NCI-H510A (cell line): Measurements from ENCODE around the gene ANKH.
A peak's percentile ranks its signal among the peaks of the same experiment; 100 is the strongest.
"Not testable (repeated sequence)": the region's sequence is repeated elsewhere in the genome, so short reads cannot be mapped to it uniquely, and the experiment has no call there.

Source experiments
- DNase-seq: peaks from one replicate; lab custom pipeline; 2025; lab: John Stamatoyannopoulos, UW

The ANKH gene

GRCh38 chr5:14854799-14855198, 16.8 kb downstream of the ANKH start:
- no peak for DNase-seq

DNA sequence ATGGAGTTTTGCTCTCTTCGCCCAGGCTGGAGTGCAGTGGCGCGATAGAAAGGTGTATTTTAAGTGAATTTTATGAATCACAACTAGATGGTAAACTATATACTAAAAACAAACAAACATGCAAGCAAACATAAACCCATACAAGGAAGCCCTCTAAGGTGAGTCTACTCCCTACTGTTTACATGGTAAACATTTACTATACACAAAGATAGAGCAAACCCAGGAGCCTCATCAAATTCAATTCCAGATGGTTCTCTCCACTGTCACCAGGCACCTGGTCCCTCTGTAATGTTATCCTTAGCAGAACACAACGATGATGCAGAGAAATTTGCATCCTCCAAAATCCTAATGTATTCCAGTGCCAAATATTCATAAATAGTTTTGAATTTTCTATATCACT, 17.9 kb downstream of the ANKH start:
- DNase-seq = no peak

- DNase-seq = no peak
Measured at GRCh38 chr5:14852779-14853178, 18.8 kb downstream of the ANKH start.

GRCh38 chr5:14851999-14852526, 19.5 kb downstream of the ANKH start:
- no peak for DNase-seq

GRCh38 chr5:14851597-14851996, 20.0 kb downstream of the ANKH start:
- DNase-seq = no peak

DNA sequence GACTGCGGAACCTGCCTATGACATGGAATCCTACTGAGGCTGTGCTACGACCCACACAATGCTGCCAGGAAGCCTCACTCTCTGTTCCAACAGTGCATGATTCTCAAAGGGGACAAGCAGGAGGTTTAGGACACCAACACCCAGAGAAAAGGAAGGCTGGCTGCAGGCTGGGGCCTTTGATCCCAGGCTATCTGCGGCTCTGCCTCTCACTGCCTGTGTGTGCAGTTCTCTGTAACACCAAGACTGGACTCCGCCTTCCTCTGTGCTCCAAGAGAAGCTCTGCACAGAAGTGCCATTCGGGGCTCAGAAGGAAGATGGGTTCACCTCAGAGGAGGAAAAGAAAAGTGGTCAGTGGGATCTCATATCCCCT, 20.5 kb downstream of the ANKH start:
- no peak for DNase-seq

GRCh38 chr5:14850419-14851049, 21.0 kb downstream of the ANKH start:
- DNase-seq = no peak

DNA sequence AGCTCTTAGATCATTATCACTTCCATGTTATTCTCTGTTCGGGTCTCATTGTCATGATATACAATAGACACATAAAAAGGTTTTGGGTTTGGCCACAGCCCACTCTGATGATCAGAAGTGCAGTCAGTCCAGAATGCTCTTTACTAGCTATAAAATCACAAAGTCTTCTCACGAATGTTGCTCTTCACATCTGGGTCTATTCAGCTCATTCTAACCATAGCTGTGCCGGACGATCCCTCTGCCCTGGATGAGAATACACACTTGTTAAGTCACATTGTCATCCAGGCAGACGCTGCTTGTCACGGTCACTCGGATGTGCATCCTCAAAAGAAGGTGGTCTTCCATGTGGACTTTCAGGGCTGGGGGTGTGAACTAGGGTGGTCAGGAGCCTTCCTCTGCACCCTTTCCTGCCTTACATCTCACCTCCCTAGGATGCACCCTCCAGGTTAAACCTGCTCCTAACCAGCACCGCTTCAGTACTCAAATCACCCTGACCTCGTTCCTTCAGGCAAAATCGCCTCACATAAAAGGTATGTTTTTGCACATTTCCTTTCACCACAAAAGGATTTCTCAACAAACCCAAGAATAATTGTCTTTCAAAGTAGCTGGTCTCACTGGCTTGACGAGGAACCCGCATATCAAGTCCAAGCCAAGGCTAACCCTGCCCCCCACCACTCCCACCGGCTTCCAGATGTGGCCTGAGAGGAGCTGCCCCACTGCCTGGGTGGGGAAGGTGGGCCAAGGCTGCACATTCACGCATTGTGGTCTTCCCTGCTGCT, 21.9 kb downstream of the ANKH start:
- no peak for DNase-seq

- not testable (repeated sequence) for DNase-seq
Measured at GRCh38 chr5:14848942-14849341, 22.6 kb downstream of the ANKH start.

DNA sequence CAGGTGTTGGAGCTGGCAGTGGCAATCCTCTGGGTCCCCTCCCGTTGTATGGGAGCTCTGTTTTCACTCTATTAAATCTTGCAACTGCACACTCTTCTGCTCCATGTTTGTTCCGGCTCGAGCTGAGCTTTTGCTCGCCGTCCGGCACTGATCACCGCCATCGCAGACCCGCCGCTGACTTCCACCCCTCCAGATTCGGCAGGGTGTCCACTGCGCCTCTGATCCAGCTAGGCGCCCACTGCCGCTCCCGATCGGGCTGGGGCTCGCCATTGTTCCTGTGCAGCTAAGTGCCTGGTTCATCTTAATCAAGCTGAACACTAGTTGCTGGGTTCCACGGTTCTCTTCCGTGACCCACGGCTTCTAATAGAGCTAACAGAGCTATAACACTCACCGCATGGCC, 23.2 kb downstream of the ANKH start:
- no peak for DNase-seq

- DNase-seq = no peak
Measured at GRCh38 chr5:14847471-14847870, 24.1 kb downstream of the ANKH start.

GRCh38 chr5:14842117-14842516, 29.5 kb downstream of the ANKH start:
- peak; percentile 84 for DNase-seq

DNA sequence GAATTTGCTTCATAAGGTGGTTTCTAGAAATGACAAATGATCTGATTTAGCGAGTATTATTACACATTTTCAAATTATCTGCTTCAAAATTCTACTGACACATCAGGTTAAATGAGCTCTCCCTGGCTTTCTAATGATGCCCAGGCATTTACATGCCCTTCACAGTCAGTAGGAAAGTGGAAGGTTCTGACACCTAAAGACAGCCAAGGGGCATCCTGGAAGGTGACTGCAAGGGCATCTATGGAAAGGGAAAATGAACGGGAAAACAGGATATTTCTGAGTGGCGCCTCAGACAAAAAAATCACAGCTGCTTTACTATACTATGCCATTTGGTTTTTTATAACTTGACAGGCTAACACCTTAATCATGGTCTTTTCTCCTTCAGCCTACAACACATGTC, 31.0 kb downstream of the ANKH start:
- DNase-seq = no peak

GRCh38 chr5:14838396-14839319, 32.9 kb downstream of the ANKH start:
- DNase-seq = no peak

DNA sequence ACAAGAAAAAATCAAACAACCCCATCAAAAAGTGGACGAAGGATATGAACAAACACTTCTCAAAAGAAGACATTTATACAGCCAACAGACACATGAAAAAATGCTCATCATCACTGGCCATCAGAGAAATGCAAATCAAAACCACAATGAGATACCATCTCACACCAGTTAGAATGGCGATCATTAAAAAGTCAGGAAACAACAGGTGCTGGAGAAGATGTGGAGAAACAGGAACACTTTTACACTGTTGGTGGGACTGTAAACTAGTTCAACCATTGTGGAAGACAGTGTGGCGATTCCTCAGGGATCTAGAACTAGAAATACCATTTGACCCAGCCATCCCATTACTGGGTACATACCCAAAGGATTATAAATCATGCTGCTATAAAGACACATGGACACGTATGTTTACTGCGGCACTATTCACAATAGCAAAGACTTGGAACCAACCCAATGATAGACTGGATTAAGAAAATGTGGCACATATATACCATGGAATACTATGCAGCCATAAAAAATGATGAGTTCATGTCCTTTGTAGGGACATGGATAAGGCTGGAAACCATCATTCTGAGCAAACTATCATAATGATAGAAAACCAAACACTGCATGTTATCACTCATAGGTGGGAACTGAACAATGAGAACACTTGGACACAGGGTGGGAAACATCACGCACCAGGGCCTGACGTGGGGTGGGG, 34.0 kb downstream of the ANKH start:
- not testable (repeated sequence) for DNase-seq

DNA sequence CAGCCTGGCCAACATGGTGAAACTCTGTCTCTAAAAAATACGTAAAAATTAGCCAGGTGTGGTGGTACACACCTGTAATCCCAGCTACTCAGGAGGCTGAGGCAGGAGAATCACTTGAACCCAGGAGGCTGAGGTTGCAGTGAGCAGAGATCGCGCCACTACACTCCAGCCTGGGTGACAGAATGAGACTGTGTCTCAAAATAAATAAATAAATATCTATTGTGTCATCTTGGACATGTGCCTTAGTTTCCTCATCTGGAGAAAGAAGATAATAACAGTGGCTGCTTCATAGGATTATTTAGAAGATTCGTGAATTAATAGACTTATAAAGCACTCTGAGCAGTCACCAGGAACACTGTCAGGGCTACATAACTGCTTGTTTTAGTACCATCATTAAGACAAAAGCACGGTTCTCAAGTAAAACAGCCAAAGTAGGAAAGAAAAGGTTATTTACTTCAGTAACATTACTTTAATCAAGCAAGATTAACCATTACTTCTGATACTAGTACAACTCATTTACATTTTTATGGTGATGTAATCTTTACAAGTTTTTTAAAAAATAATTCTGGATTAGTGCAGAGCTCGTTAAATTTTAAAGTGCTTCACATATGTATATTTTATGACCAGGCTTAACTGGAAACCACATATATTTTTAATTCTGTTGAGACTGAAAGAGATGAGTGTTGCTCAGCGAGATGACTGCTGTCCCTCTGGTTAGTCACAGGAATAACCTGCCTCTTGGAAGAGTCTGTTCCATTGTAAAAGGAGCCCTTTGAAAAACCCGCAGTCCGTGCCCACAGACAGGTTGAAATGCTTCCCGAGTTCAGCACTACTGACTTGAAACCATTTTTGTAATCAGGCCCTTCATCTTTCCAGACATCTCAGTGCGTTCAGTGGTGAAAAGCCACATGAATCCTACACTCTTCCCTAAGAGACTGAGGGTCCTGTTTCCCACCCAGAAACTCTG, 36.7 kb downstream of the ANKH start:
- DNase-seq = no peak

DNA sequence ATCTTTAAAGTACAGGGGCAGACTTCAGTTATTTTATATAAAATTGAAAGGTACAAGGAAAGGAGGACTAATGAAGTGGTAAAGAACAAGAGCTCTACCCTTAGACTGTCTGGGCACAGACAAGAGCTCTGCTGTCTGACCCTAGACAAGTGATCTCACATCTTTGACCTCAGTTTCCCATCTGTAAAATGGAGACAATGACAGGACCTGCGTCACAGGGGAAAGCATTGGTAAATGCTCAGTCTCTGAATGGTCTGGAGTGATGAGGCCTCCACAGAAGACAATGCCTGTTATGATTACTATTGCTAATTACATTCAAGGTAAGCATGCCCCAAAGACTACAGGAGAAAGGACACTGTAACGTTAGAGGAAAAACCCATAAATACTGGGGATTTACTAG, 37.5 kb downstream of the ANKH start:
- no peak for DNase-seq

GRCh38 chr5:14831006-14831338, 40.6 kb downstream of the ANKH start:
- DNase-seq = no peak

- no peak for DNase-seq
Measured at GRCh38 chr5:14830210-14831005, 41.2 kb downstream of the ANKH start.

DNA sequence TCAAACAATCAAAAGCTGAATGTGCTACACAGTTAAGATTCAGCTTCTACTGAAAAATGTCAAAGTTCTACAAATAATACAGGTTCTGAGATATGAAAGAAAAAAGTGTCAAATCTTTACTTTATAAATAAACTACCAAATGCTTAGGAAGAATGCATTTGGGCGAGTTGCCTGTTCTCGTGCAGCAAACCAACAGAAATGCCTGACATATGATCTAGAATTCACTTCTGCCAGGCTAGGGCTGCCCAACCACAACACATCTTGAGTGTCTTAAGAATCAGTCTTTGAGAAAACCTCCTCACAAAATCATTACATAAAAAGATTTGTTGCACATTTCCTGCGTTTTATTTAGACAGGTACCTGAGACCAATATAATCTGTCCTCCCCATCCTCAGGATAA, 42.2 kb downstream of the ANKH start:
- no peak for DNase-seq
